GM12878 (cell line): ENCODE results near the gene PAK6. TPM values are rescaled to one million over a fixed set of nuclear protein-coding genes. Genes with fewer than 3 reads are reported as not detected.
A peak's percentile ranks its signal among the peaks of the same experiment; 100 is the strongest.

Experiments used
- ATAC-seq: fragments of 200-7000 bp; cut with Tn5 transposase; 3 replicates; pipeline ENCODE4 v1.9.1; 2020; ENCODE audit warnings: mild to moderate bottlenecking, moderate library complexity
- BruUV-seq: library from RNA; stranded (reverse); fragments of 400-500 nt; replicated peaks from 2 replicates; lab custom pipeline; 2021; lab: Mats Ljungman, UMichigan
- CTCF ChIA-PET: fragments of 300-600 bp; sonication (Branson Sonifier 250); formaldehyde crosslinking; extraction: SDS; loops from one replicate; lab custom pipeline; 2021; ENCODE audit warnings: inconsistent platforms; lab: Yijun Ruan, JAX
- POLR2A ChIA-PET: fragments of 350-600 bp; formaldehyde crosslinking; extraction: SDS; loops from one replicate; lab custom pipeline; 2021; ENCODE audit warnings: inconsistent platforms; lab: Charles Lee
- RAD21 ChIA-PET: fragments of 300-600 bp; sonication (Branson Sonifier 250); formaldehyde crosslinking; loops from one replicate; lab custom pipeline; 2023; ENCODE audit warnings: antibody characterized with exemption; ENCODE audit not compliant: unreplicated experiment; lab: Charles Lee
- SMC1A ChIA-PET: fragments of 300-600 bp; sonication (Branson Sonifier 250); formaldehyde crosslinking; loops from one replicate; lab custom pipeline; 2023; ENCODE audit not compliant: unreplicated experiment, uncharacterized antibody; lab: Charles Lee
- DNase-seq: peaks from one replicate; pipeline ENCODE4 v3.0.0-alpha.2; 2011; ENCODE audit warnings: low read depth, low spot score
- FAIRE-seq: peaks from 3 replicates; lab custom pipeline; 2011; peaks lifted over from hg19 to GRCh38; lab: Jason Lieb, UNC
- H2AFZ ChIP-seq: 2 replicates; pipeline ENCODE4 v1.6.0; 2011; ENCODE audit warnings: low read depth, low read length, control low read depth; ENCODE audit not compliant: control insufficient read depth
- H3K27ac ChIP-seq: 2 replicates; pipeline ENCODE4 v1.5.1; 2011; ENCODE audit warnings: control low read depth; ENCODE audit not compliant: control insufficient read depth, insufficient read depth
- H3K27me3 ChIP-seq, 2 experiments: replicated peaks in 1 of 2; 2 replicates each; pipeline versions ENCODE4 v1.6.0 to v1.6.1; 2011; ENCODE audit warnings: low read length in 1 of 2; ENCODE audit not compliant: control insufficient read depth in 2 of 2, insufficient read depth in 2 of 2
- H3K36me3 ChIP-seq, 2 experiments: 2 replicates each; pipeline ENCODE4 v1.5.1; 2011; ENCODE audit warnings: low read length in 1 of 2; ENCODE audit not compliant: control insufficient read depth in 2 of 2, insufficient read depth in 2 of 2
- H3K4me1 ChIP-seq: 2 replicates; pipeline ENCODE4 v1.6.1; 2011; ENCODE audit warnings: mild to moderate bottlenecking, low read length, moderate library complexity, mixed read lengths; ENCODE audit not compliant: control insufficient read depth, insufficient read depth
- H3K4me2 ChIP-seq: 2 replicates; pipeline ENCODE4 v1.6.0; 2011; ENCODE audit warnings: control low read depth; ENCODE audit not compliant: control insufficient read depth, insufficient read depth
- H3K4me3 ChIP-seq: fragments of 200-600 bp; sonication (generic); 2 replicates; pipeline ENCODE4 v1.5.1; 2016
- H3K79me2 ChIP-seq: 2 replicates; pipeline ENCODE4 v1.6.0; 2011; ENCODE audit warnings: low read length; ENCODE audit not compliant: control insufficient read depth, insufficient read depth
- H3K9ac ChIP-seq: 2 replicates; pipeline ENCODE4 v1.8.0; 2011; ENCODE audit warnings: low read length, control low read depth, mixed read lengths; ENCODE audit not compliant: control insufficient read depth, insufficient read depth
- H3K9me3 ChIP-seq: replicated peaks from 3 replicates; pipeline ENCODE4 v1.5.1; 2011; ENCODE audit warnings: mild to moderate bottlenecking, low read length; ENCODE audit not compliant: control insufficient read depth, insufficient read depth
- H4K20me1 ChIP-seq: 2 replicates; pipeline ENCODE4 v1.6.0; 2011; ENCODE audit not compliant: control insufficient read depth, insufficient read depth
- ATF7 ChIP-seq: fragments of 450-650 bp; IDR thresholded peaks from 2 replicates; pipeline ENCODE4 v1.6.1; 2016; ENCODE audit warnings: low read depth, mild to moderate bottlenecking
- ZBED1 ChIP-seq: IDR thresholded peaks from 2 replicates; pipeline ENCODE4 v1.6.1; 2016; ENCODE audit warnings: borderline replicate concordance
- WGBS: methylation state at CpG from one replicate; pipeline ENCODE4 v1.1.6; 2016; ENCODE audit warnings: low lambda C conversion rate; ENCODE audit not compliant: insufficient replicate concordance, insufficient coverage; ENCODE audit errors: missing lambda C conversion rate; 5-methylcytosine and 5-hydroxymethylcytosine counted together
- in situ Hi-C: fragments of 300-500 bp; cut with MboI; formaldehyde crosslinking; loops from 9 replicates; pipeline ENCODE4 v1.14.3; 2018; ENCODE audit warnings: mixed read lengths
- intact Hi-C: fragments of 100-400 bp; cut with micrococcal nuclease; formaldehyde crosslinking; loops from one replicate; pipeline ENCODE4 v1.14.2; 2022; ENCODE audit not compliant: unreplicated experiment
- polyA plus RNA-seq, 11 experiments: library from polyadenylated mRNA; depleted of rRNA in 4 of 11; unstranded in 6 of 11; stranded (reverse) in 5 of 11; fragments of >200 nt; fragmentation: Nextera tagmentation in 4 of 11; fragmentation: Illumina TruSeq in 1 of 11; extraction: Ambion mirVana in 4 of 11; extraction: Trizol in 1 of 11; gene quantifications; 1 replicate in 1 of 11; 2 replicates in 10 of 11; pipeline versions ENCODE4 v1.2.1 to v1.2.3, GENCODE V29; 2011 to 2016; ENCODE audit warnings: inconsistent platforms in 2 of 11, missing spikeins in 2 of 11, low read depth in 1 of 11
- total RNA-seq, 4 experiments: library from RNA; depleted of rRNA in 3 of 4; stranded (reverse); fragments of >200 nt in 3 of 4; fragmentation: Illumina TruSeq in 1 of 4; extraction: Trizol in 1 of 4; gene quantifications; 2 replicates each; pipeline versions ENCODE4 v1.2.1 to v1.2.3, GENCODE V29; 2013 to 2021
- TF ChIP-seq, protein P1 (sequence below): IDR thresholded peaks from 2 replicates; pipeline ENCODE4 v1.6.1; 2011; ENCODE audit warnings: mild to moderate bottlenecking, low read depth, low read length, moderate library complexity; ENCODE audit not compliant: insufficient replicate concordance
- TF ChIP-seq, protein P2 (sequence below): IDR thresholded peaks from 2 replicates; pipeline ENCODE4 v1.6.1; 2012; ENCODE audit warnings: mild to moderate bottlenecking, low read depth, low read length

PAK6 gene
- total and polyA plus RNA-seq, 10 of the 15 experiments (the other 5 are each of a cell fraction or from before 2014, with no cell fraction given) = 0.07 to 0.92 (median 0.31) TPM; not detected in 2

DNA sequence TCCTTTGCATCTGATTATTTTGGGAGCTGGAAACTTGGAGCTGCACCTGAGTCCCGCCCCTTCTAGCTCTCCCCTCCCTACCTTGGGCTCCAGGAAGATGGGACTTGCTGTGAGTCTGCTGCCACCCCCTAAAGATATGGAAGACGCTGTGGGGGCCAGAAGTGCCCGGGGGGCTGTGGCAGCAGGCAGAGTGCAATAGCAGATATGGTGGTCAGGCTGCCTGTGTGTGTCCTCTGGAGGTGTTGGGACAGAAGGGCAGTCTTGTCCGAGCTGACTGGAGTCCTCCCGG, 485 bp downstream of the PAK6 start:
- DNase-seq = no peak
- ChIA-PET RAD21 (interaction anchor here (0.8 to 1.7 kb wide), 4 partner anchors 22 to 194 kb away, joined by 3 to 6 read pairs (median 4); no protein-coding TSS in a partner anchor), POLR2A (no interaction called here), CTCF (interaction anchor here (0.9 to 2.2 kb wide), 7 partner anchors 10 to 194 kb away, joined by 3 to 15 read pairs (median 4); no protein-coding TSS in a partner anchor), SMC1A (interaction anchor here (1.3 to 1.5 kb wide), 2 partner anchors 29 to 193 kb away, joined by 4 to 7 read pairs; no protein-coding TSS in a partner anchor)
- Histone ChIP-seq H3K9me3 (no peaks in the 10 kb centered on the region), H3K4me1 (peaks cover 10% of the 10 kb centered on the region), H3K27ac (no peak overlapping the region), H3K36me3 (no peaks in the 10 kb centered on the region), H3K27me3 (no peaks in the 10 kb centered on the region; a peak in 1 of 4 replicates), H3K9ac (no peak overlapping the region), H3K79me2 (no peaks in the 10 kb centered on the region), H2AFZ (no peak overlapping the region), H3K4me3 (no peak overlapping the region; the same call in 1 of the 2 replicates), H4K20me1 (no peaks in the 10 kb centered on the region), H3K4me2 (peak overlapping the region; percentile 73)
- TF ChIP-seq ZBED1 (no peak), ATF7 (no peak)
- TF ChIP-seq, protein P1, sequence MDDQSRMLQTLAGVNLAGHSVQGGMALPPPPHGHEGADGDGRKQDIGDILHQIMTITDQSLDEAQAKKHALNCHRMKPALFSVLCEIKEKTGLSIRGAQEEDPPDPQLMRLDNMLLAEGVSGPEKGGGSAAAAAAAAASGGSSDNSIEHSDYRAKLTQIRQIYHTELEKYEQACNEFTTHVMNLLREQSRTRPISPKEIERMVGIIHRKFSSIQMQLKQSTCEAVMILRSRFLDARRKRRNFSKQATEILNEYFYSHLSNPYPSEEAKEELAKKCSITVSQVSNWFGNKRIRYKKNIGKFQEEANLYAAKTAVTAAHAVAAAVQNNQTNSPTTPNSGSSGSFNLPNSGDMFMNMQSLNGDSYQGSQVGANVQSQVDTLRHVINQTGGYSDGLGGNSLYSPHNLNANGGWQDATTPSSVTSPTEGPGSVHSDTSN = no peak
- TF ChIP-seq, protein P2, sequence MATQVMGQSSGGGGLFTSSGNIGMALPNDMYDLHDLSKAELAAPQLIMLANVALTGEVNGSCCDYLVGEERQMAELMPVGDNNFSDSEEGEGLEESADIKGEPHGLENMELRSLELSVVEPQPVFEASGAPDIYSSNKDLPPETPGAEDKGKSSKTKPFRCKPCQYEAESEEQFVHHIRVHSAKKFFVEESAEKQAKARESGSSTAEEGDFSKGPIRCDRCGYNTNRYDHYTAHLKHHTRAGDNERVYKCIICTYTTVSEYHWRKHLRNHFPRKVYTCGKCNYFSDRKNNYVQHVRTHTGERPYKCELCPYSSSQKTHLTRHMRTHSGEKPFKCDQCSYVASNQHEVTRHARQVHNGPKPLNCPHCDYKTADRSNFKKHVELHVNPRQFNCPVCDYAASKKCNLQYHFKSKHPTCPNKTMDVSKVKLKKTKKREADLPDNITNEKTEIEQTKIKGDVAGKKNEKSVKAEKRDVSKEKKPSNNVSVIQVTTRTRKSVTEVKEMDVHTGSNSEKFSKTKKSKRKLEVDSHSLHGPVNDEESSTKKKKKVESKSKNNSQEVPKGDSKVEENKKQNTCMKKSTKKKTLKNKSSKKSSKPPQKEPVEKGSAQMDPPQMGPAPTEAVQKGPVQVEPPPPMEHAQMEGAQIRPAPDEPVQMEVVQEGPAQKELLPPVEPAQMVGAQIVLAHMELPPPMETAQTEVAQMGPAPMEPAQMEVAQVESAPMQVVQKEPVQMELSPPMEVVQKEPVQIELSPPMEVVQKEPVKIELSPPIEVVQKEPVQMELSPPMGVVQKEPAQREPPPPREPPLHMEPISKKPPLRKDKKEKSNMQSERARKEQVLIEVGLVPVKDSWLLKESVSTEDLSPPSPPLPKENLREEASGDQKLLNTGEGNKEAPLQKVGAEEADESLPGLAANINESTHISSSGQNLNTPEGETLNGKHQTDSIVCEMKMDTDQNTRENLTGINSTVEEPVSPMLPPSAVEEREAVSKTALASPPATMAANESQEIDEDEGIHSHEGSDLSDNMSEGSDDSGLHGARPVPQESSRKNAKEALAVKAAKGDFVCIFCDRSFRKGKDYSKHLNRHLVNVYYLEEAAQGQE = no peak
- no peak for FAIRE-seq
- no TSS peak for BruUV-seq
- intact Hi-C loops (no loop called here), in situ Hi-C loops (no loop called here)
- ATAC-seq = no peak
- WGBS = 41% methylated on average over 5 of the region's 5 CpGs
